ENCODE results near the gene ZDHHC7. TPM values are rescaled to one million over a fixed set of nuclear protein-coding genes. Genes with fewer than 3 reads are reported as not detected.

ZDHHC7 gene
- total and polyA plus RNA-seq, 9 of the 15 experiments (the other 6 are each of a cell fraction or from before 2014, with no cell fraction given), result 1.7 to 49.7 (median 37.4) TPM

DNA sequence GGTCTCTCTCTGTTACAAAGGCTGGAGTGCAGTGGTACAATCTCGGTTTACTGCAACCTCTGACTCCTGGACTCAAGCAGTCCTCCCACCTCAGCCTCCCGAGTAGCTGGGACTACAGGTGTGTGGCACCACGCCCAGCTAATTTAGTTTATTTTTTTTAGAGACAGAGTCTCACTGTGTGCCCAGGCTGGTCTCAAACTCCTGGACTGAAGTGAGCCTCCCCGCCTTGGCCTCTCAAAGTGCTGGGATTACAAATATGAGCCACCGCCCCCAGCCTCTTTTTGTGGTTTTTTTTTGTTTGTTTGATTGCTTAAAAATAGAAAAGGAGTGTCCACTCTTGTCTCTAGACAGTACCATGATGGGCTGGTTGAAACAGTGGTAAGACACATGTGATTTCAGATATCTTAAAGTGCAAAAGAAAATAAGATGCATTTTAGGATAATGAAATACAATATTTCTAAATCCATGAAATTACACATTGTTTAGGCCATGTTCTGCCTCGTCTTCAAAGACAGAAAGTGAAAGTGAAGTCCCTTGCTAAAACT lies 43.7 kb upstream of the ZDHHC7 start (continued):
- TF ChIP-seq, protein P1, sequence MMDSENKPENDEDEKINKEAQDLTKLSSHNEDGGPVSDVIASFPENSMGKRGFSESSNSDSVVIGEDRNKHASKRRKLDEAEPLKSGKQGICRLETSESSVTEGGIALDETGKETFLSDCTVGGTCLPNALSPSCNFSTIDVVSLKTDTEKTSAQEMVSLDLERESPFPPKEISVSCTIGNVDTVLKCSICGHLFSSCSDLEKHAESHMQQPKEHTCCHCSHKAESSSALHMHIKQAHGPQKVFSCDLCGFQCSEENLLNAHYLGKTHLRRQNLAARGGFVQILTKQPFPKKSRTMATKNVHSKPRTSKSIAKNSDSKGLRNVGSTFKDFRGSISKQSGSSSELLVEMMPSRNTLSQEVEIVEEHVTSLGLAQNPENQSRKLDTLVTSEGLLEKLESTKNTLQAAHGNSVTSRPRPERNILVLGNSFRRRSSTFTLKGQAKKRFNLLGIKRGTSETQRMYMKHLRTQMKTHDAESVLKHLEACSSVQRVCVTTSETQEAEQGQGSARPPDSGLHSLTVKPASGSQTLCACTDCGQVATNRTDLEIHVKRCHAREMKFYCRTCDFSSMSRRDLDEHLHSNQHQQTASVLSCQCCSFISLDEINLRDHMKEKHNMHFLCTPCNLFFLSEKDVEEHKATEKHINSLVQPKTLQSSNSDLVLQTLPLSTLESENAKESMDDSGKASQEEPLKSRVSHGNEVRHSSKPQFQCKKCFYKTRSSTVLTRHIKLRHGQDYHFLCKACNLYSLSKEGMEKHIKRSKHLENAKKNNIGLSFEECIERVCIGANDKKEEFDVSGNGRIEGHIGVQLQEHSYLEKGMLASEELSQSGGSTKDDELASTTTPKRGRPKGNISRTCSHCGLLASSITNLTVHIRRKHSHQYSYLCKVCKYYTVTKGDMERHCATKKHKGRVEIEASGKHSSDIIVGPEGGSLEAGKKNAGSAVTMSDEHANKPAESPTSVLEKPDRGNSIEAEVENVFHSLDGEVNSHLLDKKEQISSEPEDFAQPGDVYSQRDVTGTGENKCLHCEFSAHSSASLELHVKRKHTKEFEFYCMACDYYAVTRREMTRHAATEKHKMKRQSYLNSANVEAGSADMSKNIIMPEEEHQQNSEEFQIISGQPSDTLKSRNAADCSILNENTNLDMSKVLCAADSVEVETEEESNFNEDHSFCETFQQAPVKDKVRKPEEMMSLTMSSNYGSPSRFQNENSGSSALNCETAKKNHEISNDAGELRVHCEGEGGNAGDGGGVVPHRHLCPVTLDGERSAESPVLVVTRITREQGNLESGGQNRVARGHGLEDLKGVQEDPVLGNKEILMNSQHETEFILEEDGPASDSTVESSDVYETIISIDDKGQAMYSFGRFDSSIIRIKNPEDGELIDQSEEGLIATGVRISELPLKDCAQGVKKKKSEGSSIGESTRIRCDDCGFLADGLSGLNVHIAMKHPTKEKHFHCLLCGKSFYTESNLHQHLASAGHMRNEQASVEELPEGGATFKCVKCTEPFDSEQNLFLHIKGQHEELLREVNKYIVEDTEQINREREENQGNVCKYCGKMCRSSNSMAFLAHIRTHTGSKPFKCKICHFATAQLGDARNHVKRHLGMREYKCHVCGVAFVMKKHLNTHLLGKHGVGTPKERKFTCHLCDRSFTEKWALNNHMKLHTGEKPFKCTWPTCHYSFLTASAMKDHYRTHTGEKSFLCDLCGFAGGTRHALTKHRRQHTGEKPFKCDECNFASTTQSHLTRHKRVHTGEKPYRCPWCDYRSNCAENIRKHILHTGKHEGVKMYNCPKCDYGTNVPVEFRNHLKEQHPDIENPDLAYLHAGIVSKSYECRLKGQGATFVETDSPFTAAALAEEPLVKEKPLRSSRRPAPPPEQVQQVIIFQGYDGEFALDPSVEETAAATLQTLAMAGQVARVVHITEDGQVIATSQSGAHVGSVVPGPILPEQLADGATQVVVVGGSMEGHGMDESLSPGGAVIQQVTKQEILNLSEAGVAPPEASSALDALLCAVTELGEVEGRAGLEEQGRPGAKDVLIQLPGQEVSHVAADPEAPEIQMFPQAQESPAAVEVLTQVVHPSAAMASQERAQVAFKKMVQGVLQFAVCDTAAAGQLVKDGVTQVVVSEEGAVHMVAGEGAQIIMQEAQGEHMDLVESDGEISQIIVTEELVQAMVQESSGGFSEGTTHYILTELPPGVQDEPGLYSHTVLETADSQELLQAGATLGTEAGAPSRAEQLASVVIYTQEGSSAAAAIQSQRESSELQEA (IDR thresholded peaks at IDR 0.05; ENCODE audit: low read depth), result no peak
- no peak; the same call in 1 of the 2 replicates for TF ChIP-seq TRIM28 (IDR thresholded peaks at IDR 0.05)
- no peak for TF ChIP-seq ZNF785 (CRISPR knock-in tag; IDR thresholded peaks at IDR 0.05)
- TF ChIP-seq CBX2 (IDR thresholded peaks at IDR 0.05; ENCODE audit: insufficient read depth, low read length, poor library complexity, severe bottlenecking), result no peak
- TF ChIP-seq TGIF2 (CRISPR knock-in tag; IDR thresholded peaks at IDR 0.05), result no peak
- no peak for TF ChIP-seq REST (IDR thresholded peaks at IDR 0.05; ENCODE audit: borderline replicate concordance)
- no peak for TF ChIP-seq REST (CRISPR knock-in tag; IDR thresholded peaks at IDR 0.05; ENCODE audit: low read depth)
- TF ChIP-seq HCFC1 (IDR thresholded peaks at IDR 0.05; ENCODE audit: low read depth, low read length), result no peak
- TF ChIP-seq PHF20 (IDR thresholded peaks at IDR 0.05; ENCODE audit: partially characterized antibody), result no peak
- no peak for TF ChIP-seq HDGF (IDR thresholded peaks at IDR 0.05)
- TF ChIP-seq PHTF2 (CRISPR knock-in tag; IDR thresholded peaks at IDR 0.05), result no peak
- TF ChIP-seq SLC30A9 (CRISPR knock-in tag; IDR thresholded peaks at IDR 0.05), result no peak
- no peak for TF ChIP-seq MTA2 (IDR thresholded peaks at IDR 0.05; ENCODE audit: low read depth)
- no peak for TF ChIP-seq GATAD2B (IDR thresholded peaks at IDR 0.05; ENCODE audit: borderline replicate concordance)
- no peak for TF ChIP-seq RB1 (IDR thresholded peaks at IDR 0.05; ENCODE audit: low read depth)

All from K562 (cell line).